HG02763 (cell line): ENCODE measurements around the gene EBF3.
"Not testable (repeated sequence)": the region's sequence is repeated elsewhere in the genome, so short reads cannot be mapped to it uniquely, and the experiment has no call there.

ENCODE experiments used
- ATAC-seq: cut with Tn5 transposase; IDR thresholded peaks from one replicate; pipeline ENCODE4 v1.9.1; 2021; ENCODE audit warnings: mild to moderate bottlenecking, moderate library complexity; ENCODE audit not compliant: unreplicated experiment

EBF3 gene

DNA sequence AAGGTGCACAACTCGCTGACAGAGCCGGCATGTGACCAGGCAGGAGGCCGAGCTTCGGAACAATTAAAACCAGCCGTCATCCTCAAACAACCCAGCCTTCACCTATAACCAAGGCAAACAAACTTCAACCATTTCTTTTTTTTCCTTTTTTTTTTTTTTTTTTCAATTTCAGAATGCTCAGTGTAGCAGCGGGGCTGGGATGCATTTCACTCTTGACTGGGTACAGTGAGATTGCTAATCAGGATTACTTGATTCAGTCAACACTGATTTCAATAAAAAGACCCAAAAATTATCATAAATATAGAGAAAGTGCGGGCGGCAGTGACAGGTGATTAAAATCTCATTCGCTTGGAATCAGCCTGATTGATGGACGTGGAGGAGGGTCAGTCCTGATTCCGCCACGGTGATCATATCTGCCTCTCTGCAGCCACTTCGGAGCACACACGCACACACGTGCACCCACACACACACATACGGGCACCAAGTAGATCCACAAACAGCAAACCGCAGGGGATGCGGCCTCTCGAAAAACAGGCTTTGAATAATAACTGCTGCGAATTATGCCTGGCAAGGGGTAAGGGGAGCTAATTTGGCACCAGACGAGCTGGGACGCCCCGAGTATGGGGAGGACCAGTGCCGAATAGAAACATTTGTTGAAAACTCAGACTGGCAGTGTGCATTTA lies 31.2 kb downstream of the EBF3 start:
- ATAC-seq = no peak

DNA sequence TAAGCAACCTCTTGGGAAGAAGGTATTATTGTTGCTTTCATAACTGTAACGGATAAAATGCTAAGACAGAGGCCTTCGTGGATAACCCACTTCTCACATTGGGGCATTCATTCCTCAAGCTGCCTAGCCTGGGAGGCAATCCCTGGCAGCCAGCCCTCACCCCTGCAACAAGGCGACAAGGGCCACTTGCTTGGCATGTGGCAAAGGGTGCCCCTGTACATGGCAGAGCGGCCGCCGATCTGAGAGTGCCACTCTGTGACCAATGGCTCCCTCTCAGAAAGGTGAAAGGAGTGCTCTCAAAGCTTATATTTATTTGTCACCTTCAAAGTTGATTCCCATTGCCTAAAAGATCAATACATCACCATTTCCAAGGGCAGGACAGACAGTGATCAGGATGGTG lies 31.9 kb downstream of the EBF3 start:
- no peak for ATAC-seq

DNA sequence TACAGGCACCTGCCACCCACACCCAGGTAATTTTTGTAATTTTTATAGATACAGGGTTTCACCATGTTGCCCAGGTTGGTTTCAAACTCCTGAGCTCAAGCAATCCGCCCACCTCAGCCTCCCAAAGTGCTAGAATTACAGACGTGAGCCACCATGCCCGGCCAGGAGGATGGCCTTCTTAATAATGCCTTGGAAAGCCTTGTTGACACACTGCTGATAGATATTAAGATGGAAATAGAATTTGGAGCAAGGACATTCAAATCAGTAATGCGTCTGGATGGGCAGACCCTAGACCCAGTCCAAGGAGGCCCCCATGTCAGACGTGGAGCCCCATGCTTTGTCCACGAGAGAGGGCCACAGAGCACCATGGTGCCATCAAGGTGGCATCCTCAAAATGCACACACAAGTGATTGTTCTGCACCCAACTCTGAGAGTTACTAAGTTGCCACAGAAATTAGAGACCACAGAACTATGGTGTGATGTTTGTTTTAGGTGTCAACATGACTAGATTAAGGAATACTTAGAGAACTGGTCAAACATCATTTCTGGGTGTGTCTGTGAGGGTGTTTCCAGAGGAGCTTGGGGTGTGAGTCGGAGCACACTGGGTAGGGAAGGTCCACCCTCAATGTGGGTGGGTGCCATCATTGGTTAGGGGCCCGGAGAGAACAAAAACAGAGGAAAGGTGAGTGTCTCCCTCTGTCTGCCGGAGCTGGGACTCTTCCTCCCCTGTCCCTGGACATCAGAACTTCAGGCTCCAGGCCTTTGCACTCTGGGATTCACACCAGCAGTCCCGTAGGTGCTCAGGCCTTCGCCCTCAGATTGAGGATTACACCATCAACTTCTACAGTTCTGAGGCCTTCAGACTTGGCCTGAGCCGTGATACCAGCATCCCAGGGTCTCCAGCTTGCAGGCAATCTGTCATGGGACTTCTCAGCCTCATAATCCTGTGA lies 34.5 kb downstream of the EBF3 start:
- ATAC-seq = no peak

DNA sequence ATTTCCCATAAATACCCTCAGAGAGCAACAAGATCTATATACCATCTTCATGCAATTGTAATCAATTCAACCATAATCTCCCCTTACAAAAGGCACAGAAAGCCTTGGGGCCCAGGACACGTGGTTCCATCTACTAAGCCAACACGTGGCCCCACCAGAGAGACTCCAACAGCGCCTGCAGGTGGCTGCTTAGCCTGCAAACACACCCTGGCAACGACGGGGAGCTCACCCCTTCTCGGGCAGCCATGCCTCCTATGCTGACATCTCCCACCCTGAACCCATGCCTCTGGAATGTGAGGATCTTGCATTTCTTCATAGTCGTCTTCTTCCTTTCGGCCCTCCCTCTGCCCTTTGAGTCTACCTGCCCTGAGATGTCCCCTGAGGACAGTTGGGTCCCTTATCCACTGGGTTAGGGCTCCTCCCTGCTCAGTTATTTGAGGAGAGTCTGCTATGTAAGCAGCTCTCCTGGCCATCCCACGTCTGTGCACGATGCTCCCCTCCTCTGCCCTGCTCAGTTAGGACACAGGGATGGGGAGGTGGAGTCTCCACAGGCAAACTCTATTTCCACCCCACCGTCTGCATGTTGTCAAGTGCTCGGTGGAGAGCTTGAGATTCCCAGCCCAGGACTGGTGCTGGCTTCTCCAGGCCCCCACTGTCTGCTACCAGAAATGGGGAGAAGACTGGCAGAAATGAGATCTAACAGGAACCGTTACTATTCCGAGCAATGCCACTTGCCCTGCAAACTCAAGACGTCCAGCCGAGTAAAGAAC lies 36.5 kb downstream of the EBF3 start:
- ATAC-seq = no peak

DNA sequence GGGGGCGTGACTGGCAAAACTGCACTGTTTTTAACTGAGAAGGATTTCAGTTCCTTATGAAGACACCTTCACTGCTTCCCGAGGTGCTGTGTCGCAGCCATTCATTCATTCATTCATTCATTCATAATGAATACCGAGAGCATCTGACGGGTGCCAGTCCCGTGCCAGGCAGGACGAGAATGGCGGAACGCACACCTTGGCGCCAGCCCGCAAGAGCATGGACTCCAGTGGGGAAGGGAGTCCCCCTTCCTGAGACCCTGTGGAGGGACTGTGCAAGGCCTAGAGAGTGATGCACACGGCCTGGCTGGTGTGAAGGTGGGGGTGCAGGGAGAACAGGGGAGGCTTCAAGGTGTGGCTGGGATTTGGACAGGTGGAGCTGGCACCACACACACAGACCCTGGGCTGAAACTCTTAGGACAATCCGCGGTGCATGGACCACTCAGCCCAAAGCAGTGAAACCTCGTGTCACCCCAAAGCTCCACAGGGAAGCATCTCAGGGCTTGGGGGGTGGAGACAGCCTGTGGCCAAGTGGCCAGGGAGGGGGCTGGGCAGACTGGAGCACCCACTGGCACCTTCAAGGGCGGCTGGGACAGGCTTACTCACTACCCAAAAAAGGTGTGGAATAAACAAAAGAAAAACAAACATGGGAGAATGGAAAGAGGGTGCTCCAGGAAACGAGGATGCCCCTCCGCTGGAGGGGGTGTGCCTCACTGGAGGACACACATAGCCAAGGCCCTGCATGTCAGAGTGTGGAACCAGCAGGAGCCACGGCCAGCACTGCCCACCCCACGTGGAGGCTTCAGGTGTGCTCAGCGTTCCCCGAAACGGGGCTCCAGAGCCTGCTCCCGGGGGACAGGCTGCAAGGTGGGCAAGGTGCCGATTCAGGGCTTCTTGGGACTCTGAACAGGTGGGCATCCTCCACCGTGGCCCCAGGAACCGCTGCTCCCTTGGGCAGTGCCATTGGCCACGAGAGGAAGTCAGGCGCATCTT lies 37.7 kb downstream of the EBF3 start:
- ATAC-seq = no peak

DNA sequence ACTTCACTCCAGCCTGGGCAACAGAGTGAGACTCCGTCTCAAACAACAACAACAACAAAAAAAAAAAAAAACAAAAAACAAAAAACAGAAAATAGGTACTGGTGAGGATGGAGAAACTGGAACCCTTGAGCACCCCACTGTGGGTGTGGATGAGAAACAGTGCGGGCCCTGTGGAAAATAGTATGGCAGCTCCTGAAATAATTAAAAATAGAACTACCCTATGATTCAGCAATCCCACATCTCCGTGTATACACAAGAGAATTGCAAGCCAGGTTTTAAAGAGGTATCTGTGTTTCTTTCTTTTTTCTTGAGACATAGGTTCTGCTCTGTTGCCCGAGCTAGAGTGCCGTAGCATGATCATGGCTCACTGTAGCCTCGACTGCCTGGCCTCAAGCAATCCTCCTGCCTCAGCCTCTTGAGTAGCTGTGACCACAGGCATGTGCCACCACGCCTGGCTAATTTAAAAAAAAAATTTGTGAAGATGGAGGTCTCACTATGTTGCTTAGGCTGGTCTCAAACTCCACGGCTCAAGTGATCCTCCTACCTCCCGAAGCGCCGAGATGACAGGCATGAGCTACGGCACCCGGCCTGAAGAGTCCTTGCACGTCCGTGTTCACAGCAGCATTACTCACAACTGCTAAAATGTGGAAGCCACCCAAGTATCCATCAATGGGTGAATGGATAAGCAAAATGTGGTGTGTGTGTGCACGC lies 39.5 kb downstream of the EBF3 start:
- ATAC-seq = no peak

DNA sequence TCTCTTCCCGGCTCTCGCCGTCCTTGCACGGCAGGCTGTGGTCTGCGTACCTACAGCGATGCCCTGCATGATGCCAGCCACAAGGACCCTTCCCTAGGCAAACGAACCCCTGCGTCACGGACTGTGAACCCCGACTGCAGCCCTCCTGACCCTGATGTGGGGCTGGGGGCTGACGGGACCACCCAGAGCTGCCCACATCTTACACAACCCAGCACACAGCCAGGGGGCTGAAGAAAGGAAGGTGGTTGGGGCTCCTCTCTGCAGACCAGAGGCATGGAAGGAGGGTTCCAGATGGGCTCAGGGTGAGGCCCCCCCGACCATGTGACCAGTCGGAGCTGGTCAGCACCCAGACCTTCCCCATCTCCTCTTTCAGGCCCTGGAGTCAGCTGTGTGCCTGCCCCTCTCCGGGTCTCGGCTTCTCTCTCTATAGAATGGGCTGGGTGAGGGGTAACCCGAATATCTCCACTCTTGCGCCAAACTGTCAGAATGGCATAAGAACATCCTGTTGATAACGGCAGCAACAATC lies 41.4 kb downstream of the EBF3 start:
- no peak for ATAC-seq

DNA sequence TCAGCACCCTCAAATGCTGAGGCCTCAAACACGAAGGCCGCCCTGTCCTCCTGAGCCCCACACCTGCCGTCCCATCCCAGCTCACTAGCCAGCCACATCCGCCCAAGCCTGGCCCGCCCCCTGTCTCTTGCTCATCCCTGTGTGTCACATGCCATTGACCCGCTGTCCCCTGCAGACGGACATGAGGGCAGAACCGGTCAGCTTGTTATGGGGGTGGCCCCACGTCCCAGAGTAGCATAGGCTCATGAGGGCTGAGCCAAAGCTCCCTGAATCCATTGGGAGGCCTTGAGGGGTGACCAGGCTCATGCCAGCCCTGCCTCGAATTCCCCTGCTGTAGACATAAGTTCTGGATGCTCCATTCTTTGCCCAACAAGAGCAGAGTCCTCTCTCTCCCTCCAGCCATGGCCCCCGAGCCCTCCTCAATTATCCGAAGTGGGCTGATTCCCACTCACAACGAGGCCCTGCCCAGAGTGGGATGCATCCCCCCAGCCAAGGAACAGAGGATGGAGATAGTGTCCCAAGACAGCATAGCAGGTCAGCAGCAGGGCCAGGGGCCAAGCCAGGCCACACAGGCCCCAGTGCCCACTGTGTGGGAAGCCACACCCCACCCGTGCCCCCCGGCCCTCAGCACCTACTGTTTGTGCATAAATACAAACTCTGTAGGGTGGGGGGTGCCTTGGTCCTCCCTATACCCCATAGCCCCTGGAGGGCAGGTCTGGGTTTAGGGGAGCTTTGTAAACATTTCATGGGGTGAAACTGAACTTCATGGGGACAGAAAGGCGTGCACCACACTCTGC lies 42.1 kb downstream of the EBF3 start:
- no peak for ATAC-seq

DNA sequence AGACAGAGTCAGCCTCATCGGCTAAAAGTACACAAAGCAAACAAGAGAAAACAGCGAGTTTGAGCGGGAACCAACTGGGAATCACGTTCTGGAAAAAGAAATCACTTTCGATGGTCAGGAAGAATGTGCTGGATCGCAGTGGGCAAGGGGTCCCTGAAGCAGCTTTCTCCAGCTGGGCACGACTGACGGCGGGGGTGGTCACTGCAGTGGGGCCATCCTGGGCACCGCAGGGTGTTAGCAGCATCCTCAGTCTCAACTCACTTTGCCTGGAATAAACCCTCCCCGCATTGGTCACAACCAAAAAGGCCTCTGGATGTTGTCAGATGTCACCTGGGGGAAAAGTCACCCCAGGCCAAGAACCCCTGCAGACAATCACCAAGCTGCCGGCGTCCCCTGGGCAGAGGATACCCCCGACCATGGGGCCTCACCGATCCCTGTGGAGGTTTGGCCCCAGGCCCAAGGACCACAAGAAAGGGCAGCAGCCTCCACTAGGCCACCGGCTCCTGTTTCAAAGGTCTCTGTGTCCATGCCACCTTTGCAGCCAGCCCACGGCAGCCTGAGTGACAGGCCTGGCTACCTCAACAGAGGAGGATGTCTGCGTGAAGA lies 42.9 kb downstream of the EBF3 start:
- no peak for ATAC-seq

DNA sequence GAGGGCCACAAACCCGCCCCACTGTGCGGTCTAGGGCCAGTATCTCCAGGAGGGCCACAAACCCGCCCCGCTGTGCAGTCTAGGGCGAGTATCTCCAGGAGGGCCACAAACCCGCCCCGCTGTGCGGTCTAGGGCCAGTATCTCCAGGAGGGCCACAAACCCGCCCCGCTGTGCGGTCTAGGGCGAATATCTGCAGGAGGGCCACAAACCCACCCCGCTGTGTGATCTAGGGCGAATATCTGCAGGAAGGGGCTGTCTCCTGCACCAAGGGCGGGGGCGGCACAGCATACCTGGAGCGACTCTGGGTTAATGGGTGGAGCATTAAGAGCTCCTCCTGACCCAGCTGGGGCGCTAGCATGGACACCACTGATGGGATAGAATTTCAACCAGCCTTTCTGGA lies 43.9 kb downstream of the EBF3 start:
- ATAC-seq = not testable (repeated sequence)

DNA sequence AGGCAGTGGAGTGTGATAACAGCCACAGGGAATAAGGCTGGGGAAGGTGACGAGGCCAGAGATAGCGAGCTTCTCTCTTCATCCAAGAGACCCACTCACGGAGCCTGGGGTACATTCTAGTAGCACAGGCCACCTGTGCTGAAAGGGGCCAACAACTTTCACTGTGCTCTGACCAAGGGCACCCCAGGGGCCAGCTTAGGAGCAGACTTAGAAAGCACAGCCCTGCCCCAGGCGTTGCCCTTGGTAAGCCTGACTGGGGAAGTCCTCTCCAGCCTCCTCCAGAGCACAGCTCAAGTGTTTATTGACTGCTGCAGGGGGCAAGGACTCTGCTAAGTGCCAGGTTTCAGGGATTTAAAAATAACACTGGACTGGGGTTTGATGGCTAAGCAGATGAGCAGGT lies 44.7 kb downstream of the EBF3 start:
- ATAC-seq = no peak

DNA sequence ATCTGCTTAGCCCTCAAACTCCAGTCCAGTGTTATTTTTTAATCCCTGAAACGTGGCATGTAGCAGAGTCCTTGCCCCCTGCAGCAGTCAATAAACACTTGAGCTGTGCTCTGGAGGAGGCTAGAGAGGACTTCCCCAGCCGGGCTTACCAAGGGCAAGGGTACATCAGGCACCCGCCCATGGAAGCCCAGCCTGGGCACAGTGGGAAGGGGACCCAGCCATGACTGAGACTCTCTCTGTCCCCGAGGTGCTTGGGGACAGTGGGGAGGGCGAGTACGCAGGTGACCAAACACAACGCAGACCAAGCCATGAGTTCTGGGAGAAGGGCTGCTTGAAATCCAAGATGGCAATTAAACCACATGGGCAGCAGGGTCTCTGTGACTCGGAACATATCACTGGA lies 45.2 kb downstream of the EBF3 start:
- ATAC-seq = no peak

DNA sequence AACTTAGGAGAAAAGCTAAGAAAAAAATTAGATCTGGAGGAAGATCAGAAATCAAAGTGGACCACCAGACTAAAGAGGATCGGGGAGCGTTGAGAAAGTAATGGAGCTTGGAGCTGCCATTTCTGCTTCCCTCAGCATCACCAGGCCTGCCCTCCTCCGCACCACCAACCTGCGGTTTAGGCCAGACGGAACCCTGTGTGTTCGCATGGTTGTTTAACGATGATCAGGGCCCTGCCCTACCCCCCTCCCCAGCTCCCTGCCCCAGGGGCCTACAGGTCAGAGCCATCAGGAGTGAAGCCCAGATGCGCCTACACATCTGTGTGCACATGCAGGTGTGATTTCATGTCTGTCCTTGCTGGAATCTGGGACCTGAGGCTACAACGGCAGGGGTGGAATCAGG lies 45.7 kb downstream of the EBF3 start:
- ATAC-seq = no peak

DNA sequence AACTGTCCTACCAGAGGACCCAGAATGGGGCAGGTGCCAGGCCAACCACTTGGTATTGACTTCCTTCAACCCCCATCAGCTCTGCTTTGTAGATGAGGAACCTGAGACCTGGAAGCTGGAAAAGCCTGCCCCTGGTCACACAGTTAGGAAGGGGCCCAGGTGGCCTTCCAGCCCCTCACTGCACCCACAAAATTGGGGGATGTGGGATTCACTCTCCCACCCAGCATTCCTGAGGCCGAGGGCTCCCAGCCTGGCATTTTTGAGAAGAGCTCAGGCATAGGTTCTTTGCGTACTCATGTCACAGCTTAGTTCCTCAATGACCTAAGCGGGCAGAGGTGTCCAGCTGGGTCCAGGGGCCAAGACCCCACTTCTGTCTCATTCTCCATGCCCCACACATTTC lies 46.1 kb downstream of the EBF3 start:
- no peak for ATAC-seq

DNA sequence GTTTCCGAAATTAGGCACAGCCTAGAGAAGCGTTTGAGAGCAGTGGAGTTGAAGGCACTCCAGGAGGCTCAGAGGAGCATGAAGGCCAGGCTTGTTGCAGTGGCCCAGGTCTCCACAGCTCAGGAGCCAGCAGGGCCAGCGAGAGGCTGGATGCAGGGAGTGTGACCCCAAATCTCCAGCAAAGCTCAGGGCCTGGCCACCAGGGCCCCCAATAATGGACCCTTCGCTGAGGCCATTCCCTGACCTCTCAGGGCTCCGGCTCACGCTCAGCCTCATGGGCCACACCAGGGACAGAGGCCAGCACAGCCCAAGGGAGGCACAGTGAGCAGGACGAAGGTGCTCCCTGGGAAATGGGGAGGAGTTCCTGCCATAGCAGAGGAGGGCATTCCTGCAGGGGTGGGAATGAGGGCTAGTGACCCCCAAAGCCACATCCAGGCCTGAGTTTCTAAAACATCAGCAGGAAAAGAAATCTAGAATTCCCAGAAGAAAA lies 47.5 kb downstream of the EBF3 start:
- ATAC-seq = no peak

DNA sequence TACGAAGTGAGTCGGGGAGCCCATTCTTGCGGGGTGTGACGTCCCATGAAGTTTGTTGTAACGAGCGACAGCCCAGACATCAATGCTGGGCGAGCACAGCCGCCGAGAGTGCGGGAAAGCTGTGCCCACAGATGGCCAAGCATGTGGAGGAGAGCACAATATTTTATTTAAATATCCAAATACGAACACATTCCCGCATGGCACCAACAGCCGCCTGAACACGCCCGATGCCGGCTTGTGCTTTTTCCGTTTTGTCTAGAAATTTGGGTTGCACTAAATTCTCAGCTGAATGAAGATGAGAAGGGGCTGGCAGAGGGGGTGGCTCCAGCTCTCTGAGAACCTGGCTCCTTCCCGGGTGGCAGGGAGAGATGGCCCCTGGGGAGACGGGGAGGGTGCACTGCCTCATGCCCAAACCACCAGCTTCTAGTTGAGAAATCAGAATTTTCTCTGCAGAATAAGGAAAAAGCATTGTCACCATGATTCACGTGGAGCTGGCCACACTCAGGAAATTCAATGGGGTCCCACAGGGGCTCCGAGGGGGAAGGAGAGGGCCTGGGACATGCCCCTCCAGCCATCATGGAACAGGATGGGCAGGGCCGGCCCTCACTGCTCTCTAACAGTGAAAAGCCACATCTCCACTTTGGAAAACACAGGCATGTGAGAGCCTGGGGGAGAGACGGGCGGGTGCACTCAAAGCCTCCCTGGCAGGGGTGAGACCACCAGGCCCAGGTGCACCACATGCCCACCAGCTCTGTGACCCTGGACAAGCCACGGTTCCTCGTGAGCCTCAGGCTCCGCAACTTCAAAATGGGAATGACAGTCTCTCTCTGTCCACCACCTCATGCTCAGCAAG lies 48.3 kb downstream of the EBF3 start:
- no peak for ATAC-seq

DNA sequence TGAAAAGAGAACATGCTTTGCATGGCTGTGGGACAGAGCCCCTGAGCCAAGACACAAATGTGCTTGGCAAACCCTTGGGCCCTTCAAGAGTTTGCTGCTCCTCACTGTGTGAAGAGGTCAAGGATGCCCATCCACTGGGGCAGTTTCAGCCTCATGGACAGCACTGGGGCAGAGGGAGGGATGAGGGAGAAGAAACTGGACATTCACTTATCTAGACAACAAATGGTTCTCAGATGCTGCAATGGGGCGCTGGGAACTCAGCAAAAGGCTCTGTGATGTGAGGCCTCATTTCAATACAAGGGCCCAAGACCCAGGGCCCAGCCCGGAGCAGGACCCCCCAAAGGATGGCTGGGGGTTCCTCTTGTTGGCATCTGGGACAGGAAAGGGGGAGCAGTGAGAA lies 49.1 kb downstream of the EBF3 start:
- no peak for ATAC-seq
